ENCODE results near the gene DGKQ.
A peak's percentile ranks its signal among the peaks of the same experiment; 100 is the strongest.

DGKQ gene

DNA sequence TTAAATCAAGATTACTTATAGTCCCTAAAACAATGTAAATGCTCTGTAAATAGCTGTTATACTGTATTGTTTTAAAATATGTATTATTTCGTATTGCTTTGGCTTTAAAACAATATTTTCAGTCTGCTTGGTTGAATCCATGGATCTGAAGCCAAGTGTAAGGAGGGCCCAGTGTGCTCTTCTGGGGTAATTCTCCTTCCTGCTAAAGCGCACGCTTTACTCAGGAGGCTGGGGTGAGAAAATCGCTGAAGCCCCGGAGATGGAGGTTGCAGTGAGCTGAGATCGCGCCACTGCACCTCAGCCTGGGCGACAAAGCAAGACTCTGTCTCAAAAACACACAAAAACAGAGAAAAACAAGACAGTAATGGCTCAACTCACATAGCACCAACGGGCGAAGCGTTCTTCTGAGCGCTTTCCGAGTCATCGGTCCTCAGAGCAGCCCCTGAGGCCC is 13.1 kb upstream of the DGKQ start:
- Histone ChIP-seq H4K20me1 (ENCODE audit: control insufficient read depth, insufficient read depth, low read depth, low read length) (no peaks in the 10 kb centered on the region), H3K27me3 (ENCODE audit: control insufficient read depth, low read length) (no peaks in the 10 kb centered on the region), H3K27ac (ENCODE audit: low read depth, low read length) (0 out of 2 replicates have a peak overlapping the region, but pooled peaks have one; percentile 18)

DNA sequence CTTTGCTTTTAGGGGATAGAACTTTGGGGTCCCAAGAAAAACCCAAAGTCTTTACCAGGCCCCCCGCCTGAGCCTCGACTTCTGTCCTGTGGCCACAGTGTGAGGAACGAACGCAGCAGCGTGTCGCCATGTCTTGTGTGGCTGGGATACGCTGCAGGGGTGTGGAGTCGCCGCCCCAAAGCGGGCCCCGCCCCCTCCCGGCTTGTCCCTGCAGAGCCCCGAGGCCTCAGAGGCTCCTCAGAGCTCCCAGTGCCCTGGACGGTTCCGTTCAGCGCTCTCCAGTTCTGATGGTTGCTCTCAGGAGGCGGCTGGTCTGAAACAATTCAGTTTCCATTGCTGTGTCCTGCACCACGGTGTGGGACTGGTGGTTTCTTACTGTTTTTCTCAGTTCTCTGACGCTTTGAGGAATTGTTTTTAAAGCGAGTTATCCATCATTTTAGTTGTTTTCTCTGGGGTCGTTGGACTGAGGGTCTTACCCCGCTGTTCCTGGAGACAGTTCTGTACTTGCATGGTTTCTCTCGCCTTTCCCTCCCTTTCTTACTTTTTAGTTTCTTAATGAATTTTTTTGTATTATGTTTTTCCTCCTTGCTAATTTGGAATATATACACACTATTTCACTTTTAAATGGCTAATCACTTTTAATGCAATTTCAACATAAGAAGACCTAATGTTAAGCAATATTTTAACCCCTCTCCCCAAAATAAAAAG is 11.9 kb upstream of the DGKQ start:
- Histone ChIP-seq H3K27me3 (ENCODE audit: control insufficient read depth, low read length) (no peaks in the 10 kb centered on the region), H3K4me3 (ENCODE audit: low read length) (no peak overlapping the region), H3K9me2 (replicated peaks; ENCODE audit: control insufficient read depth, low read length) (no peaks in the 10 kb centered on the region), H4K20me1 (ENCODE audit: control insufficient read depth, insufficient read depth, low read depth, low read length) (no peaks in the 10 kb centered on the region), H3K4me2 (ENCODE audit: low read length) (peak overlapping the region; percentile 77), H3K9me3 (ENCODE audit: control insufficient read depth, insufficient read depth, low read length) (no peaks in the 10 kb centered on the region), H3K4me1 (ENCODE audit: control insufficient read depth, low read length) (peaks cover 19% of the 10 kb centered on the region), H3F3A (ENCODE audit: control insufficient read depth, insufficient read depth) (no peaks in the 10 kb centered on the region), H3K79me2 (ENCODE audit: control insufficient read depth, low read length) (no peaks in the 10 kb centered on the region), H3K36me3 (ENCODE audit: control insufficient read depth, low read length) (no peaks in the 10 kb centered on the region), H3K27ac (ENCODE audit: low read depth, low read length) (no peak overlapping the region)
- TF ChIP-seq EZH2phosphoT487 (IDR thresholded peaks at IDR 0.05; ENCODE audit: borderline replicate concordance, low read length): no peak
- TF ChIP-seq, protein P1, sequence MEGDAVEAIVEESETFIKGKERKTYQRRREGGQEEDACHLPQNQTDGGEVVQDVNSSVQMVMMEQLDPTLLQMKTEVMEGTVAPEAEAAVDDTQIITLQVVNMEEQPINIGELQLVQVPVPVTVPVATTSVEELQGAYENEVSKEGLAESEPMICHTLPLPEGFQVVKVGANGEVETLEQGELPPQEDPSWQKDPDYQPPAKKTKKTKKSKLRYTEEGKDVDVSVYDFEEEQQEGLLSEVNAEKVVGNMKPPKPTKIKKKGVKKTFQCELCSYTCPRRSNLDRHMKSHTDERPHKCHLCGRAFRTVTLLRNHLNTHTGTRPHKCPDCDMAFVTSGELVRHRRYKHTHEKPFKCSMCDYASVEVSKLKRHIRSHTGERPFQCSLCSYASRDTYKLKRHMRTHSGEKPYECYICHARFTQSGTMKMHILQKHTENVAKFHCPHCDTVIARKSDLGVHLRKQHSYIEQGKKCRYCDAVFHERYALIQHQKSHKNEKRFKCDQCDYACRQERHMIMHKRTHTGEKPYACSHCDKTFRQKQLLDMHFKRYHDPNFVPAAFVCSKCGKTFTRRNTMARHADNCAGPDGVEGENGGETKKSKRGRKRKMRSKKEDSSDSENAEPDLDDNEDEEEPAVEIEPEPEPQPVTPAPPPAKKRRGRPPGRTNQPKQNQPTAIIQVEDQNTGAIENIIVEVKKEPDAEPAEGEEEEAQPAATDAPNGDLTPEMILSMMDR (IDR thresholded peaks at IDR 0.05; ENCODE audit: low read depth, low read length, poor library complexity, severe bottlenecking): no peak

More for the DNA sequence above, 13.1 kb upstream of the DGKQ start:
- TF ChIP-seq, protein P1 (IDR thresholded peaks at IDR 0.05; ENCODE audit: low read depth, low read length, poor library complexity, severe bottlenecking): no peak
- TF ChIP-seq EZH2phosphoT487 (IDR thresholded peaks at IDR 0.05; ENCODE audit: borderline replicate concordance, low read length): no peak
- H3K36me3 ChIP-seq (ENCODE audit: control insufficient read depth, low read length): no peaks in the 10 kb centered on the region
- H3K4me2 ChIP-seq (ENCODE audit: low read length): peak overlapping the region; percentile 77
- peaks cover 19% of the 10 kb centered on the region for H3K4me1 ChIP-seq (ENCODE audit: control insufficient read depth, low read length)
- H3K9me3 ChIP-seq (ENCODE audit: control insufficient read depth, insufficient read depth, low read length): no peaks in the 10 kb centered on the region
- no peaks in the 10 kb centered on the region for H3K9me2 ChIP-seq (replicated peaks; ENCODE audit: control insufficient read depth, low read length)
- H3K79me2 ChIP-seq (ENCODE audit: control insufficient read depth, low read length): no peaks in the 10 kb centered on the region
- H3F3A ChIP-seq (ENCODE audit: control insufficient read depth, insufficient read depth): no peaks in the 10 kb centered on the region
- peak overlapping the region; percentile 76 for H3K4me3 ChIP-seq (ENCODE audit: low read length)

DNA sequence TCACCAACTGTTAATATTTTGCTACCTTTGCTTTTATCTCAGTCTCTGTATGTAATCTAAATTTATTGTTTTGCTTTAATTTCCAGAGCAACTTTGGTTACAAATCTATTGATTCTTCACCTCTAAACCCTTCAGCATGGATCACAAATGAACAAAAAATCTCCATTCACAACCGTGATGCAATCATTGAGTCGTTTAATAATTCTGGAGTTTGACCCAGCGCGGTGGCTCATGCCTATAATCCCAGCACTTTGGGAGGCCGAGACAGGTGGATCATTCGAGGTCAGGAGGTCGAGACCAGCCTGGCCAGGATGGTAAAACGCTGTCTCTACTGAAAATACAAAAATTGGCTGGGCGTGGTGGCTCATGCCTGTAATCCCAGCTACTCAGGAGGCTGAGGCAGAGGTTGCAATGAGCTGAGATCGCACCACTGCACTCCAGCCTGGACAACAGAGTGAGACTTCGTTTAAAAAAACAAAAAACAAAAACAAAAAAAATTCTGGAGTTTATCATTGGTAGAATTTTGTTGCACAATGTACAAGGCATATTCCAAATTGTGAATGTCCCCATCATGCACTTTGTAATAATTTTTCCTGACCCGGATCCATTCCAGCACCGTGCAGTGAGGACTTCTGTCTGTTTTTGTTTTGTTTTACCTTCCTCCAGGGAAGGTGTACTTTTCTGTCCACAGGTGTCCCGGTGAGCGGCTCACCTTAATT is 11.1 kb upstream of the DGKQ start:
- H3K27me3 ChIP-seq (ENCODE audit: control insufficient read depth, low read length): no peaks in the 10 kb centered on the region
- no peaks in the 10 kb centered on the region for H3K79me2 ChIP-seq (ENCODE audit: control insufficient read depth, low read length)
- TF ChIP-seq, protein P1 (IDR thresholded peaks at IDR 0.05; ENCODE audit: low read depth, low read length, poor library complexity, severe bottlenecking): no peak
- TF ChIP-seq EZH2phosphoT487 (IDR thresholded peaks at IDR 0.05; ENCODE audit: borderline replicate concordance, low read length): no peak
- H3K4me2 ChIP-seq (ENCODE audit: low read length): no peak overlapping the region; the same call in 1 of the 2 replicates
- no peaks in the 10 kb centered on the region for H3K36me3 ChIP-seq (ENCODE audit: control insufficient read depth, low read length)
- H3K27ac ChIP-seq (ENCODE audit: low read depth, low read length): no peak overlapping the region
- no peaks in the 10 kb centered on the region for H3F3A ChIP-seq (ENCODE audit: control insufficient read depth, insufficient read depth)
- no peak overlapping the region for H3K4me3 ChIP-seq (ENCODE audit: low read length)
- H3K9me3 ChIP-seq (ENCODE audit: control insufficient read depth, insufficient read depth, low read length): no peaks in the 10 kb centered on the region
- H3K4me1 ChIP-seq (ENCODE audit: control insufficient read depth, low read length): peaks cover 19% of the 10 kb centered on the region
- H3K9me2 ChIP-seq (replicated peaks; ENCODE audit: control insufficient read depth, low read length): no peaks in the 10 kb centered on the region
- no peaks in the 10 kb centered on the region for H4K20me1 ChIP-seq (ENCODE audit: control insufficient read depth, insufficient read depth, low read depth, low read length)

All from DOHH2 (cell line).